ENCODE measurements around the gene THSD7A. TPM values are rescaled to one million over a fixed set of nuclear protein-coding genes. Genes with fewer than 3 reads are reported as not detected.
A peak's percentile ranks its signal among the peaks of the same experiment; 100 is the strongest.

Gene THSD7A
- total and polyA plus RNA-seq, 9 of the 15 experiments (the other 6 are each of a cell fraction or from before 2014, with no cell fraction given) = 0.01 to 0.02 TPM; not detected in 7

- no peak for TF ChIP-seq CEBPG (CRISPR knock-in tag; IDR thresholded peaks at IDR 0.05)
- peak in 1 of 2 experiments; percentile 74; a peak in 2 of 4 replicates for TF ChIP-seq CEBPG (tag; conservative IDR thresholded peaks at IDR 0.05 in 1 of 2, IDR thresholded peaks at IDR 0.05 in 1 of 2)
These were observed 465.9 kb downstream of the THSD7A start (continued) for GRCh38 chr7:11366118-11366517.

- in situ Hi-C loops (cut with MboI) = no loop called here
- Histone ChIP-seq H3K9me1 (ENCODE audit: control insufficient read depth, insufficient read depth, low read length) (no peaks in the 10 kb centered on the region), H3K36me3 (ENCODE audit: control insufficient read depth, insufficient read depth, low read length) (no peaks in the 10 kb centered on the region), H3K27ac (ENCODE audit: extremely low read depth, low read depth, low read length) (no peak overlapping the region), H3K9me3 (replicated peaks; ENCODE audit: control insufficient read depth, insufficient read depth, low read depth, low read length) (no peaks in the 10 kb centered on the region), H2AFZ (ENCODE audit: low read depth, low read length) (no peak overlapping the region), H3K9ac (ENCODE audit: insufficient read depth in 1 of 2, low read depth in 2 of 2, low read length in 2 of 2) (no peak overlapping the region), H3K4me2 (ENCODE audit: insufficient read depth, low read length) (no peak overlapping the region), H3K79me2 (ENCODE audit: control insufficient read depth, insufficient read depth, low read length) (no peaks in the 10 kb centered on the region), H4K20me1 (replicated peaks; ENCODE audit: control insufficient read depth, insufficient read depth, low read length) (no peaks in the 10 kb centered on the region), H3K27me3 (ENCODE audit: control insufficient read depth in 2 of 2, insufficient read depth in 2 of 2, low read length in 2 of 2) (no peaks in the 10 kb centered on the region), H3K4me1 (replicated peaks in 1 of 2; ENCODE audit: control insufficient read depth in 2 of 2, insufficient read depth in 2 of 2, low read length in 2 of 2) (no peaks in the 10 kb centered on the region), H3K4me3 (no peak overlapping the region)
- FAIRE-seq (no peak), ATAC-seq (no peak), DNase-seq (ENCODE audit: extremely low read depth in 1 of 4, low spot score in 3 of 4) (no peak)
- no TSS peak for BruUV-seq (replicated peaks)
- intact Hi-C loops (cut with micrococcal nuclease) = no loop called here
- TF ChIP-seq ZNF146 (CRISPR knock-in tag; IDR thresholded peaks at IDR 0.05; ENCODE audit: unreplicated experiment) = peak; percentile 60
- peak; percentile 20 for TF ChIP-seq RBM25 (IDR thresholded peaks at IDR 0.05; ENCODE audit: low read depth, low read length, severe bottlenecking)
- no peak for TF ChIP-seq CBX8 (IDR thresholded peaks at IDR 0.05; ENCODE audit: borderline replicate concordance, extremely low read depth, low read depth, low read length, poor library complexity, severe bottlenecking)
- no peak for TF ChIP-seq ZNF785 (CRISPR knock-in tag; IDR thresholded peaks at IDR 0.05)
- TF ChIP-seq E2F1 (CRISPR knock-in tag; IDR thresholded peaks at IDR 0.05) = no peak
- CTCF ChIA-PET (ENCODE audit: low intra/inter-chr PET ratio) = no interaction called here
- WGBS (ENCODE audit: insufficient coverage, low coverage, missing lambda C conversion rate) = 0% methylated on average over 1 of the region's 1 CpG
- POLR2A ChIA-PET = no interaction called here
These were observed 473.4 kb downstream of the THSD7A start for GRCh38 chr7:11358637-11359036.
